ENCODE data around the gene PTPRC. TPM values are rescaled to one million over a fixed set of nuclear protein-coding genes. Genes with fewer than 3 reads are reported as not detected.

Gene PTPRC
- total and polyA plus RNA-seq, 2 donors (not counting 1 experiment from before 2014, with no cell fraction given) = under 0.01 to 0.11 TPM

DNA sequence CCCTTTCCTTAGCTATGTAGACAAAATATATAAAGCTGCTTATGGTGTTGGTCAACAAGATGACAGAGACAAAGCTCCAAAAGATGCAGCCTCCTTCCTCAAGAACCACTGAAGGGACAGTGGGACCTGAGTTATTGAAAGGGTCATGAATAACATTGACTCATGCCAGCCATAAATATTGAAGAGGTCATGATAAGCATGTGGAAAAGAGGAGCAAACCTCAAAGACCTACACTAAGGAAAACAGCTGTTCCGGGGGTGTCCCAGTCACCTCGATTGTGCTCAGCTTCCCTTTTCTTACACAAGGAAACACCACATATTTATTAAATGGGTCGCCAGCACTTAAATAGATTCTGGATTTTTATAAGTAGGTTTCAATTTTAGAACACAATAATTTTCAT is 112.9 kb downstream of the PTPRC start:
- TF ChIP-seq, protein P1, sequence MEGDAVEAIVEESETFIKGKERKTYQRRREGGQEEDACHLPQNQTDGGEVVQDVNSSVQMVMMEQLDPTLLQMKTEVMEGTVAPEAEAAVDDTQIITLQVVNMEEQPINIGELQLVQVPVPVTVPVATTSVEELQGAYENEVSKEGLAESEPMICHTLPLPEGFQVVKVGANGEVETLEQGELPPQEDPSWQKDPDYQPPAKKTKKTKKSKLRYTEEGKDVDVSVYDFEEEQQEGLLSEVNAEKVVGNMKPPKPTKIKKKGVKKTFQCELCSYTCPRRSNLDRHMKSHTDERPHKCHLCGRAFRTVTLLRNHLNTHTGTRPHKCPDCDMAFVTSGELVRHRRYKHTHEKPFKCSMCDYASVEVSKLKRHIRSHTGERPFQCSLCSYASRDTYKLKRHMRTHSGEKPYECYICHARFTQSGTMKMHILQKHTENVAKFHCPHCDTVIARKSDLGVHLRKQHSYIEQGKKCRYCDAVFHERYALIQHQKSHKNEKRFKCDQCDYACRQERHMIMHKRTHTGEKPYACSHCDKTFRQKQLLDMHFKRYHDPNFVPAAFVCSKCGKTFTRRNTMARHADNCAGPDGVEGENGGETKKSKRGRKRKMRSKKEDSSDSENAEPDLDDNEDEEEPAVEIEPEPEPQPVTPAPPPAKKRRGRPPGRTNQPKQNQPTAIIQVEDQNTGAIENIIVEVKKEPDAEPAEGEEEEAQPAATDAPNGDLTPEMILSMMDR (conservative IDR thresholded peaks at IDR 0.05 in 1 of 2, IDR thresholded peaks at IDR 0.05 in 1 of 2; ENCODE audit: low read depth in 1 of 2, low read length in 2 of 2) = no peak
- TF ChIP-seq EZH2 (IDR thresholded peaks at IDR 0.05; ENCODE audit: low read length, missing control alignments) = no peak
- no peaks in the 10 kb centered on the region for H3K9me3 ChIP-seq (ENCODE audit: control insufficient read depth, insufficient read depth, low read depth, low read length)
- no peaks in the 10 kb centered on the region for H3K36me3 ChIP-seq (ENCODE audit: control insufficient read depth, insufficient read depth, low read length)
- H3K9ac ChIP-seq (ENCODE audit: insufficient read depth, low read length) = no peak overlapping the region
- no peak overlapping the region for H3K4me2 ChIP-seq (ENCODE audit: extremely low read depth, insufficient read depth, low read length)
- H3K79me2 ChIP-seq (ENCODE audit: control insufficient read depth, insufficient read depth, low read length) = no peaks in the 10 kb centered on the region
- H4K20me1 ChIP-seq (ENCODE audit: control insufficient read depth, extremely low read depth, insufficient read depth, low read length) = no peaks in the 10 kb centered on the region
- no peaks in the 10 kb centered on the region for H3K27me3 ChIP-seq (ENCODE audit: control insufficient read depth, insufficient read depth, low read length)
- no peak overlapping the region for H3K27ac ChIP-seq (ENCODE audit: insufficient read depth, low read length)
- no peak overlapping the region for H3K4me3 ChIP-seq (replicated peaks in 1 of 4; ENCODE audit: control extremely low read depth in 1 of 4, insufficient read depth in 1 of 4, low read depth in 3 of 4, low read length in 4 of 4)
- no peaks in the 10 kb centered on the region for H3K4me1 ChIP-seq (ENCODE audit: control insufficient read depth, extremely low read depth, insufficient read depth, low read length)
- no peak overlapping the region for H2AFZ ChIP-seq (ENCODE audit: low read length)
- DNase-seq (ENCODE audit: low read depth in 2 of 2) = no peak

DNA sequence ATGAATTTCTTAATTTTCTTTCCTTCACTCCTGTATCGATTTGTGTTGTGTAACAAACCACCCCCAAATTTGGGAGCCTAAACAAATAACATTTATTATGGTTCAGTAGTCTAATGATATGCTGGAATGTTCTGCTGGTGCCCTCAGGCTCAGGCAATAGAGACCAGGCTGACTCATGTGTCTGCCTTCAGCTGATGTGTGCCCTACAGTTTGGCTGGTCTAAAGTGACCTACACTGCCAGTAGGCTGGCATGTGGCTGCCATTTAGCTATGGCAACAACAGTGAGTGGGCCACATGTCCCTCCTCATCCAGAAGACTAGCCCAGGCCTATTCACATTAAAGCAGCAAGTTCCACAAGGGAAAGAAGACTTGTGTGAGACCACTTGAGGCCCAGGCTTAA is 115.8 kb downstream of the PTPRC start:
- no peaks in the 10 kb centered on the region for H3K79me2 ChIP-seq (ENCODE audit: control insufficient read depth, insufficient read depth, low read length)
- no peak overlapping the region for H3K4me2 ChIP-seq (ENCODE audit: extremely low read depth, insufficient read depth, low read length)
- TF ChIP-seq, protein P1 (conservative IDR thresholded peaks at IDR 0.05 in 1 of 2, IDR thresholded peaks at IDR 0.05 in 1 of 2; ENCODE audit: low read depth in 1 of 2, low read length in 2 of 2) = no peak
- DNase-seq (ENCODE audit: low read depth in 2 of 2) = no peak
- no peak overlapping the region for H3K27ac ChIP-seq (ENCODE audit: insufficient read depth, low read length)
- no peaks in the 10 kb centered on the region for H3K4me1 ChIP-seq (ENCODE audit: control insufficient read depth, extremely low read depth, insufficient read depth, low read length)
- no peaks in the 10 kb centered on the region for H3K36me3 ChIP-seq (ENCODE audit: control insufficient read depth, insufficient read depth, low read length)
- no peak overlapping the region for H3K4me3 ChIP-seq (replicated peaks in 1 of 4; ENCODE audit: control extremely low read depth in 1 of 4, insufficient read depth in 1 of 4, low read depth in 3 of 4, low read length in 4 of 4)
- no peaks in the 10 kb centered on the region for H3K27me3 ChIP-seq (ENCODE audit: control insufficient read depth, insufficient read depth, low read length)
- peak overlapping the region; percentile 14 for H2AFZ ChIP-seq (ENCODE audit: low read length)
- no peaks in the 10 kb centered on the region for H3K9me3 ChIP-seq (ENCODE audit: control insufficient read depth, insufficient read depth, low read depth, low read length)
- no peaks in the 10 kb centered on the region for H4K20me1 ChIP-seq (ENCODE audit: control insufficient read depth, extremely low read depth, insufficient read depth, low read length)
- no peak overlapping the region for H3K9ac ChIP-seq (ENCODE audit: insufficient read depth, low read length)

DNA sequence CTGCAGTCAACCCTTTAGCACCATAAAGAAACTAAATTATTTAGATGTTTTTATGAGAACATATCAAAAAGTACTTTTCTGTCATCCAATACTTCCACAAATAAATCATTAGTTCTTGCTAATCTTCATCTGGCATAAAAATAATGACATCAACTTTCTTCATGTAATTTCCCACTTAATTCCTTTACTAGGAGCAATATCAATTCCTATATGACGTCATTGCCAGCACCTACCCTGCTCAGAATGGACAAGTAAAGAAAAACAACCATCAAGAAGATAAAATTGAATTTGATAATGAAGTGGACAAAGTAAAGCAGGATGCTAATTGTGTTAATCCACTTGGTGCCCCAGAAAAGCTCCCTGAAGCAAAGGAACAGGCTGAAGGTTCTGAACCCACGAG is 116.9 kb downstream of the PTPRC start:
- Histone ChIP-seq H3K27ac (ENCODE audit: insufficient read depth, low read length) (no peak overlapping the region), H3K27me3 (ENCODE audit: control insufficient read depth, insufficient read depth, low read length) (no peaks in the 10 kb centered on the region), H3K79me2 (ENCODE audit: control insufficient read depth, insufficient read depth, low read length) (no peaks in the 10 kb centered on the region), H3K4me3 (replicated peaks in 1 of 4; ENCODE audit: control extremely low read depth in 1 of 4, insufficient read depth in 1 of 4, low read depth in 3 of 4, low read length in 4 of 4) (no peak overlapping the region), H2AFZ (ENCODE audit: low read length) (no peak overlapping the region), H4K20me1 (ENCODE audit: control insufficient read depth, extremely low read depth, insufficient read depth, low read length) (no peaks in the 10 kb centered on the region), H3K4me1 (ENCODE audit: control insufficient read depth, extremely low read depth, insufficient read depth, low read length) (no peaks in the 10 kb centered on the region), H3K9ac (ENCODE audit: insufficient read depth, low read length) (no peak overlapping the region), H3K4me2 (ENCODE audit: extremely low read depth, insufficient read depth, low read length) (no peak overlapping the region), H3K9me3 (ENCODE audit: control insufficient read depth, insufficient read depth, low read depth, low read length) (no peaks in the 10 kb centered on the region), H3K36me3 (ENCODE audit: control insufficient read depth, insufficient read depth, low read length) (no peaks in the 10 kb centered on the region)
- no peak for TF ChIP-seq EZH2 (IDR thresholded peaks at IDR 0.05; ENCODE audit: low read length, missing control alignments)
- TF ChIP-seq, protein P1 (conservative IDR thresholded peaks at IDR 0.05 in 1 of 2, IDR thresholded peaks at IDR 0.05 in 1 of 2; ENCODE audit: low read depth in 1 of 2, low read length in 2 of 2) = peak in 1 of 2 donors; percentile 2
- DNase-seq (ENCODE audit: low read depth in 2 of 2) = no peak
